ENCODE data around the gene CIAO2B. TPM values are rescaled to one million over a fixed set of nuclear protein-coding genes. Genes with fewer than 3 reads are reported as not detected.

The CIAO2B gene
- polyA plus RNA-seq, 1 donor from 2014 or later, result 339 TPM

GRCh38 chr16:66911112-66911511 lies 23.1 kb downstream of the CIAO2B start:
- Histone ChIP-seq H3K4me2 (ENCODE audit: low read length) (no peak overlapping the region), H3K27me3 (ENCODE audit: insufficient read depth, low read depth, low read length) (no peaks in the 10 kb centered on the region), H2AFZ (ENCODE audit: low read depth, low read length) (no peak overlapping the region), H3K27ac (ENCODE audit: low read length) (no peak overlapping the region), H3K9me2 (ENCODE audit: insufficient read depth, low read length) (no peaks in the 10 kb centered on the region), H3F3A (ENCODE audit: insufficient read depth, low read length, poor library complexity, severe bottlenecking) (no peaks in the 10 kb centered on the region), H3K9me3 (ENCODE audit: low read length) (no peaks in the 10 kb centered on the region), H3K36me3 (ENCODE audit: insufficient read depth, low read length) (no peaks in the 10 kb centered on the region), H3K79me2 (replicated peaks; ENCODE audit: insufficient read depth, low read length) (no peaks in the 10 kb centered on the region), H4K20me1 (ENCODE audit: insufficient read depth) (no peaks in the 10 kb centered on the region), H3K4me3 (ENCODE audit: low read length) (no peak overlapping the region), H3K9ac (ENCODE audit: low read length) (no peak overlapping the region)
- TF ChIP-seq REST (IDR thresholded peaks at IDR 0.05; ENCODE audit: borderline replicate concordance), result no peak
- no peak for TF ChIP-seq MXI1 (conservative IDR thresholded peaks at IDR 0.05; ENCODE audit: poor library complexity, severe bottlenecking)
- no peak for TF ChIP-seq SMC3 (conservative IDR thresholded peaks at IDR 0.05; ENCODE audit: poor library complexity)

- Histone ChIP-seq H3F3A (ENCODE audit: insufficient read depth, low read length, poor library complexity, severe bottlenecking) (no peaks in the 10 kb centered on the region), H4K20me1 (ENCODE audit: insufficient read depth) (no peaks in the 10 kb centered on the region), H3K9me2 (ENCODE audit: insufficient read depth, low read length) (no peaks in the 10 kb centered on the region), H3K9ac (ENCODE audit: low read length) (no peak overlapping the region), H3K36me3 (ENCODE audit: insufficient read depth, low read length) (no peaks in the 10 kb centered on the region), H3K4me3 (ENCODE audit: low read length) (no peak overlapping the region), H3K27ac (ENCODE audit: low read length) (no peak overlapping the region), H3K79me2 (replicated peaks; ENCODE audit: insufficient read depth, low read length) (no peaks in the 10 kb centered on the region), H2AFZ (ENCODE audit: low read depth, low read length) (no peak overlapping the region), H3K4me2 (ENCODE audit: low read length) (no peak overlapping the region), H3K27me3 (ENCODE audit: insufficient read depth, low read depth, low read length) (no peaks in the 10 kb centered on the region), H3K9me3 (ENCODE audit: low read length) (no peaks in the 10 kb centered on the region)
- TF ChIP-seq EZH2 (IDR thresholded peaks at IDR 0.05; ENCODE audit: borderline replicate concordance, insufficient read depth, low read length, poor library complexity, severe bottlenecking) (no peak), SMC3 (conservative IDR thresholded peaks at IDR 0.05; ENCODE audit: poor library complexity) (no peak), CTCF (IDR thresholded peaks at IDR 0.05; ENCODE audit: poor library complexity, severe bottlenecking) (no peak), MXI1 (conservative IDR thresholded peaks at IDR 0.05; ENCODE audit: poor library complexity, severe bottlenecking) (no peak), EP300 (conservative IDR thresholded peaks at IDR 0.05; ENCODE audit: poor library complexity, severe bottlenecking) (no peak), RAD21 (conservative IDR thresholded peaks at IDR 0.05) (no peak), POLR2AphosphoS5 (IDR thresholded peaks at IDR 0.05) (no peak), REST (IDR thresholded peaks at IDR 0.05; ENCODE audit: borderline replicate concordance) (no peak), TAF1 (IDR thresholded peaks at IDR 0.05; ENCODE audit: low read depth) (no peak)
These were observed 23.8 kb downstream of the CIAO2B start for GRCh38 chr16:66910175-66910940.
